T-helper 1 cell (primary cell): Measurements from ENCODE around the gene ADGRD1.
A peak's percentile ranks its signal among the peaks of the same experiment; 100 is the strongest.

Experiments used
- DNase-seq, 5 donors: peaks; one replicate each; pipeline ENCODE4 v3.0.0-alpha.2; 2012 to 2020

The ADGRD1 gene

GRCh38 chr12:131093971-131094830, 140.5 kb downstream of the ADGRD1 start:
- no peak for DNase-seq

GRCh38 chr12:131094831-131095805, 141.4 kb downstream of the ADGRD1 start:
- DNase-seq = no peak

GRCh38 chr12:131095826-131096680, 142.3 kb downstream of the ADGRD1 start:
- no peak for DNase-seq

GRCh38 chr12:131096681-131097181, 143.0 kb downstream of the ADGRD1 start:
- DNase-seq = no peak

- no peak for DNase-seq
Observed at GRCh38 chr12:131097202-131098177, 143.8 kb downstream of the ADGRD1 start.

- DNase-seq = peak in 1 of 5 donors; percentile 3
Observed at GRCh38 chr12:131098178-131098981, 144.7 kb downstream of the ADGRD1 start.

- DNase-seq = no peak
Observed at GRCh38 chr12:131100031-131100674, 146.4 kb downstream of the ADGRD1 start.

GRCh38 chr12:131101006-131101405, 147.3 kb downstream of the ADGRD1 start:
- DNase-seq = no peak

GRCh38 chr12:131101703-131102492, 148.2 kb downstream of the ADGRD1 start:
- no peak for DNase-seq

GRCh38 chr12:131102493-131102931, 148.8 kb downstream of the ADGRD1 start:
- DNase-seq = no peak

- no peak for DNase-seq
Observed at GRCh38 chr12:131102991-131103668, 149.4 kb downstream of the ADGRD1 start.

GRCh38 chr12:131103669-131104462, 150.2 kb downstream of the ADGRD1 start:
- no peak for DNase-seq

- DNase-seq = peak; percentile 45 to 75 (median 64)
Observed at GRCh38 chr12:131104463-131105350, 151.0 kb downstream of the ADGRD1 start.

- DNase-seq = no peak
Observed at GRCh38 chr12:131105351-131105735, 151.6 kb downstream of the ADGRD1 start.

- peak in 3 of 5 donors; percentile 11 to 45 (median 21) for DNase-seq
Observed at GRCh38 chr12:131105736-131106348, 152.1 kb downstream of the ADGRD1 start.
